SK-N-SH treated with all-trans-retinoic acid at 6 μM for 48 hours (cell line): ENCODE data around the gene TMED10.

Experiments used
- PPARA ChIP-seq: fragments of 250-450 bp; sonication (Bioruptor Pico); IDR thresholded peaks from 2 replicates; pipeline ENCODE4 v1.5.0; 2020; ENCODE audit warnings: mild to moderate bottlenecking, borderline replicate concordance
- TOX ChIP-seq: fragments of 250-450 bp; sonication (Bioruptor Pico); IDR thresholded peaks from 2 replicates; pipeline ENCODE4 v1.8.0; 2021; ENCODE audit warnings: mild to moderate bottlenecking, moderate library complexity, borderline replicate concordance
- ZC3H10 ChIP-seq: fragments of 250-450 bp; sonication (Bioruptor Pico); IDR thresholded peaks from 2 replicates; pipeline ENCODE4 v1.5.1; 2021; ENCODE audit warnings: mild to moderate bottlenecking, moderate library complexity
- ZNF565 ChIP-seq: fragments of 450-650 bp; formaldehyde crosslinking; conservative IDR thresholded peaks from 2 replicates; pipeline ENCODE4 v1.5.0; 2020; ENCODE audit warnings: low read depth, mild to moderate bottlenecking, moderate library complexity

GRCh38 chr14:75126679-75127473 lies 49.5 kb downstream of the TMED10 start, which contains the start of gene NEK9:
- TF ChIP-seq ZC3H10 = no peak
- no peak for TF ChIP-seq TOX (CRISPR knock-in tag)
- TF ChIP-seq ZNF565 = no peak
- no peak for TF ChIP-seq PPARA (CRISPR knock-in tag)
